B cell (primary cell): Measurements from ENCODE around the gene TKTL2.

Source experiments
- EZH2 ChIP-seq: IDR thresholded peaks from 2 replicates; pipeline ENCODE4 v1.6.1; 2012; ENCODE audit warnings: borderline replicate concordance, low read depth, mild to moderate bottlenecking, moderate library complexity, low read length; ENCODE audit not compliant: insufficient read depth, poor library complexity, severe bottlenecking
- TF ChIP-seq, protein P1 (sequence below): fragments of 200-600 bp; IDR thresholded peaks from one replicate; pipeline ENCODE4 v1.8.0; 2022; ENCODE audit warnings: antibody characterized with exemption, mild to moderate bottlenecking

DNA sequence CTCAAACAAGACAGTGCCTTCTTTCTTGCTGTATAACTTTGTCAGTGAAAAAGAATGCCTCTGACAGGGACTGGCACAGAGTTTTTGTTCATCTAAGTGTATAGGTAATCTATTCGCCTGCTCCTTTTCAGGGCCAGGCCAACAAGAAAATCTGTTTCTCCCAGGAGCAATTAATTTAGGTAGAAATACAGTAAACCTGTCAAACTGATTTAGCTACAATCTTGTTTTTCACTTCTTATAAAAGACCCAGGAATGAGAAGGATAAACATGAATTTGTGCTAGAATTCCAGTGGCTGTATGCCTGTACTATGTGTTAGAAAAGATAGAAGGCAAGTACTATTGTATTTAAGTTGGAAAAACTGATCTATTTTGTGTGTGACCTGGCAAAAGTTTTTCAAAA is 27.0 kb upstream of the TKTL2 start:
- TF ChIP-seq, protein P1, sequence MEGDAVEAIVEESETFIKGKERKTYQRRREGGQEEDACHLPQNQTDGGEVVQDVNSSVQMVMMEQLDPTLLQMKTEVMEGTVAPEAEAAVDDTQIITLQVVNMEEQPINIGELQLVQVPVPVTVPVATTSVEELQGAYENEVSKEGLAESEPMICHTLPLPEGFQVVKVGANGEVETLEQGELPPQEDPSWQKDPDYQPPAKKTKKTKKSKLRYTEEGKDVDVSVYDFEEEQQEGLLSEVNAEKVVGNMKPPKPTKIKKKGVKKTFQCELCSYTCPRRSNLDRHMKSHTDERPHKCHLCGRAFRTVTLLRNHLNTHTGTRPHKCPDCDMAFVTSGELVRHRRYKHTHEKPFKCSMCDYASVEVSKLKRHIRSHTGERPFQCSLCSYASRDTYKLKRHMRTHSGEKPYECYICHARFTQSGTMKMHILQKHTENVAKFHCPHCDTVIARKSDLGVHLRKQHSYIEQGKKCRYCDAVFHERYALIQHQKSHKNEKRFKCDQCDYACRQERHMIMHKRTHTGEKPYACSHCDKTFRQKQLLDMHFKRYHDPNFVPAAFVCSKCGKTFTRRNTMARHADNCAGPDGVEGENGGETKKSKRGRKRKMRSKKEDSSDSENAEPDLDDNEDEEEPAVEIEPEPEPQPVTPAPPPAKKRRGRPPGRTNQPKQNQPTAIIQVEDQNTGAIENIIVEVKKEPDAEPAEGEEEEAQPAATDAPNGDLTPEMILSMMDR: no peak
- TF ChIP-seq EZH2: no peak
